ENCODE data around the gene GAS2L2.

GRCh38 chr17:35700150-35700549 is 52.9 kb downstream of the GAS2L2 start:
- TF ChIP-seq TOX (CRISPR knock-in tag; IDR thresholded peaks at IDR 0.05; ENCODE audit: borderline replicate concordance) (no peak), PATZ1 (CRISPR knock-in tag; IDR thresholded peaks at IDR 0.05; ENCODE audit: borderline replicate concordance) (no peak), BACH2 (CRISPR knock-in tag; IDR thresholded peaks at IDR 0.05; ENCODE audit: borderline replicate concordance) (no peak), ZFP30 (CRISPR knock-in tag; IDR thresholded peaks at IDR 0.05) (no peak), CREB5 (CRISPR knock-in tag; IDR thresholded peaks at IDR 0.05; ENCODE audit: low read depth) (no peak), ZC3H10 (CRISPR knock-in tag; IDR thresholded peaks at IDR 0.05) (no peak)
